CD4-positive, alpha-beta T cell treated with Interleukin-21 for 1 hour (primary cell): Measurements from ENCODE around the gene CYP11A1.

Source experiments
- DNase-seq: peaks from one replicate; pipeline ENCODE4 v3.0.0-alpha.2; 2020

CYP11A1 gene

GRCh38 chr15:74367296-74367854, at the start of gene CYP11A1:
Gene CYP11A1, minus strand, starts transcription at chr15:74367646. Its CDS starts 61 bp downstream, at chr15:74367585.
- no peak for DNase-seq

DNA sequence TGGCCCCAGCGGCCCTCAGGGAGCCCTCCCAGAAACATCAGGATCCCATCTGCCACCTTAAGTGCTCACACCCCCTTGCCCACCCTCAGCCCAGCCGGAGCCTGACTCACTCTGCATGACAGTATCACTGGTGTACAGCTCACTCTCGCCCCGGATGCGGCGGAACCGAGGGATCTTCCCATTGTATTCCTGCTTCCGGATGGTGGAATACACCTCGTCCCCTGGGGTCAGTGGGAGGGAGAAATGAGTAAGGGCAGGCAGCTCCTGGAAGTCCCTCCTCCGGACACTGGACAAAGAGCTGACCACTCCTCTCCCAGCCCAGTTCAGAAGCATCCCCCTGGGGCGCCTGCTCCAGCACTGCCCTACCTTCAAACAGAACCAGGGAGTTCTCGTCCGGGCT, 49.8 kb upstream of the CYP11A1 start:
- DNase-seq, result no peak

GRCh38 chr15:74415966-74416916, 48.8 kb upstream of the CYP11A1 start:
- DNase-seq, result no peak

DNA sequence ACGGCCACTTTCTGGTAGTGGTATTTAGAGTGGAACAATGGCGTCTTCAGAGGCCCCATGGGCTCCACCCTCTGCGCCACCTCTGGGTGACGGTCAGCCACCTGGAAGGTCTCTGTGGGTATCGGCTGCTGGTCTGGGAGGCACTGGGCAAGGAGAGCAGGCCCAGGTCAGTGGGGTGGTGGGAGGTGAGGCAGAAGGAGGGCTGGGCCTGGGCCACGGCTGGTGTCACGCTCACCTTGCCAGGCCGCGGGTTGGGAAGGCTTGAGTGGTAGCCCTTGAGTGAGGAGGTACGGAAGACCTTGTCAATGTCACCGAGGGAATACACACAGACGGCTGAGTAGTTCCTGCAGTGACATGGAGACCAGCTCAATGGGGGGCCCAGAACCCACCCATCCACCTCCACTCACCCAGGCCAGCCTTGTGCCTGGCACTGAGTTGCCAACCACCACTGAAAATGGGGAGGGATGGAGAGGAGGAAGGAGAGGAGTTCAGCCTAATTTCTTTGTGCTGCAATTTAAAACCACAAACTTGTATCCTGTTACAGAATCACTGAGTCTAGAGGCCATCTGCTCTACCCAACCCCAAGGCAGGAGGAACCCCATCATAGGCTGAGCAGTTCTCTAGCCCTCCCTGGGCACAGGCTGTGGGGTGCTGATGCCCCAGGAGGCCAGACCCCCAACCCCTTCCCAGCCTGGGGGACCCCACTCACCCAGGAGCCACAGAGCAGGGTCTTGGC, 47.3 kb upstream of the CYP11A1 start:
- DNase-seq, result no peak

GRCh38 chr15:74414081-74414580, 46.7 kb upstream of the CYP11A1 start:
- no peak for DNase-seq

- no peak for DNase-seq
Measured at GRCh38 chr15:74413350-74414080, 46.1 kb upstream of the CYP11A1 start.

DNA sequence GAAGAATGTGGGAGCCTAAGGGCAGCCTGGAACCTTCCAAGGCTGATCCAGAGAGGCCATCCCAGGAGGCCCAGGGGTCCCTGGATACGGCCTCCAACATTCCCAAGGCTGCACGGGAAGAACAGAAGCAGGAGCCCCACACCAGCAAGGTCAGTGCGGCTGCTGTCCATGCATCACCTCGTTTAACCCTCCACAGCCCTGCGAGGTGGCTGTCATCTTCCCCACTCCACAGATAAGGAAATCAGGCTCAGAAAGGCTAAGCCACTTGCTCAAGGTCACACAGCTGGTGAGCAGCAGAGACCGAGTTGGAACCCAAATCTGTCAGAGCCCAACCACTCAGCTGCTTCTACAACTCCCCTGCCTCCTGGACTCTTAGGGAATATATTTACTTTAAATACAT, 44.7 kb upstream of the CYP11A1 start:
- no peak for DNase-seq

DNA sequence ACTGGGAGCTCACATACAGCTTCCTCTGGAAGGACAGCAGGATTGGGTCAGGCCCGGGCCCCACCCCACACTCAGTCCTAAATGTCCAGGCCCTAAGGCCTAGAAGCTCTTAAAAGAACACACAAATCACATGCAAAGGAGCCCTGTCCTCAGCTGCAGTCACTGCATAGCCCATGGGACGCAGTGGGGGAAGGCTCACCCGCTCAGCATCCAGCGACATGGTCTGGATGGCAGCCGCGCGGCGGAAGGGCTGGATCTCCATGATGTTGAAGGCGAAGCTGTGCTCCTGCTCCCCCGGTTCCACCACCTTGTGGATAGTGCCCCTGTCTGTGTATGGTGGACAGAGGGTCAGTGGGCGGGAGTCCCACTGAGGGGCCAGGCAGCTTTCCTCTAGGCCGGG, 44.2 kb upstream of the CYP11A1 start:
- no peak for DNase-seq

- DNase-seq, result no peak
Measured at GRCh38 chr15:74410502-74410901, 43.1 kb upstream of the CYP11A1 start.

DNA sequence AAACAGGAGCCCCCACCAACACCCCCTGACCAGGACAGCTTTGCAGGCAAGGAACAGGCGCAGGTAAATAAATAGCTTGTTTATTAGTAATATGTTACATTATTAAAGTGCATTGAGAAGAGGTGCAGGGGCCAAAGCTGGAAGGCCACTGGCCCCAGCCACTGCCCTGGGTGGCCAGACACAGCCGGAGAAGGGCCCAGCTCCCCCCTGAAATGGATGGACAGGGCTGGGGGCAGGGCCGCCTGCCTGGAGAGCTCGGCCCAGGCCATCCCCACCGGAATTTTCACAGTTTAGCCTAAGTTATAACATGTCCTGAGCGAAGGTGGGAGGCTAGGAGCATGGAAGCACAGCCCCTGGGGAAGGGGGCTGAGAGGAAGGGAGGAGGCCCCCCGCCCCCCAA, 41.8 kb upstream of the CYP11A1 start:
- DNase-seq, result no peak

- DNase-seq, result no peak
Measured at GRCh38 chr15:74408815-74409214, 41.4 kb upstream of the CYP11A1 start.

GRCh38 chr15:74408385-74408784, 40.9 kb upstream of the CYP11A1 start:
- no peak for DNase-seq

DNA sequence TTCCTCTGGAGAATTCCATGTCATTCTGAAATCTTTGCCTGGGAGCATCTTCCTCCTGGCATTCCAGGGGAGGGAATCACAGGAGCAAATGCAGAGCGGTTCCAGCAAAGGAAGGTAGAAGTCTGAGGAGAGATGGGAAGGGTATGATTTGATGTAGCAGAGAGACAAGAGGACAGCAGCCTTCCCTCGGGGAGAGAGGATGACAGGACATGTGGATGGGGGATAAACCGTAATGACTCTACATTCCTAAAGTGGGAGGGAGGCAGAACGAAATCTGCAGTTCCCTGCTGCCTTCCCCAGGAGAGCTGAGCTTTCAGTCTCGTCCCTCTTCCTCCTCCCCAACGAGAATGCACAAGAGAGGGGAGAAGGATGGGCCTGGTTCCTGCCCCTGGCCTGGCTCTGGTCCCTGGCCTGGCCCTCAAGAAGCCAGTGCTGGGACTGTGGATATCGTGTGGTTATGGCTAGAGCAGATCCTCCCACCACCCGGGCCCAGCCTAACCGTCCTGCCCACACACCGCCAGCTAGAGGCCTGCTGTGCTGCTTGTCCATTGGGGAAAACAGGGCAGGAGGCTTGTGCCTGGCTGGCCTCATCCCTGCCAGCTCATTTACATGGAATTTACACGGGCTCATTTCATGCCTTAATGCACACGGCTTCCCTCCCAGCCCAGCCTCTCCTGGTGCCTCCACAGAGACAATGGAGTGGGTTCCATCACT, 39.7 kb upstream of the CYP11A1 start:
- DNase-seq, result no peak

DNA sequence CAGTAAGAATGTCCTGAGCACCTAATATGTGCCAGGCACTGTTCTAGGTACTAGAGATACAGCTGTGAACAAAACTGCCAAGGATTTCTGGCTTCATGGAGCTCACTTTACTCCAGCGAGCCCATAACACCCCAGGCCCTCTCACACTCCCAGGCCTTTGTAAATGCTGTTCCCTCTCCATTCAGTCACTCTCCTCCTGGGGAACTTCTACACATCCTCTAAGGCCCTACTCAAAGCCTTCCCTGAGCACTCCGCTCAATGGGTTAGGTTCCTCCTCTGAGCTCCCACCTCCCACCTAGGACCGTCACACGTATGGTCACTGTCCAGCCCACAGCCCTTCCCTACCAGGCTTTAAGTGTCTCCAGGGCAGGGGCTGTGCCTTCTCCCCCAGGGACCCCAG, 39.1 kb upstream of the CYP11A1 start:
- no peak for DNase-seq

DNA sequence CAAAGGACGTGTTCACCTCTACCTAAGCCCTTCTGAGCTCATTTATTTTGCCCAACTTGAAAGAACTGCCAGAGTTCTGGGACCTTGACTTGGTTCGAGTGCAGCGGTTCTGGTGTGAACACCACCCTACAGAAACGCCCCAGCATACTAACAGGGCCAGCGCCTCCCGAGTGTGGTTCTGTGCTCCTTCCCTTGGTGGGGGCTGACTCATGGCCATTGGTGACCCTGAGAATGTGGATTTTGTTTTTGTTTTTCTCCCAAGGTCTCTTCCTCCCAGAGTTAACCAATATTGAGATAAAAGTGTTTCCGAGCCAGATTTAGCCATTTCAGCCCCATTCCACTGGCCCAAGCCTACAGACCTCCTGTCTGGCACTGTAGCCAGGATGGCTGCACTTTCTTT, 38.4 kb upstream of the CYP11A1 start:
- DNase-seq, result no peak

GRCh38 chr15:74403991-74404563, 36.6 kb upstream of the CYP11A1 start:
- no peak for DNase-seq

DNA sequence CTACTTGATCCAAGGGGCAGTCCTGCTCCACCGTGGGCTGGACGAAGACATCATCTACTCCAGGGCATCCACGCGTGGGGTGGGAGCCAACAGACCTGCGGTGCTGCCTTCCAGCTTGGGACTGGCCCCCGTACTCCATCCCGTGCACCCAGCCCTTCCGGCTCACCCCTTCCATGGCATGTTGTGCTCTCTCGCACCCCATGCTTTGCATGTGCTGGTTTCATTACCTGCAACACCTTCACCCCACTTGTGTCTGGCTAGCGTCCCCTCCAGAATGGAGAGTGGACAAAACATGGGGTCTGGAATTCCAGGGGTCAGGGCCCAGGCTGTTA, 36.1 kb upstream of the CYP11A1 start:
- no peak for DNase-seq

GRCh38 chr15:74402873-74403587, 35.6 kb upstream of the CYP11A1 start:
- DNase-seq, result peak; percentile 58

GRCh38 chr15:74402337-74402841, 34.9 kb upstream of the CYP11A1 start:
- DNase-seq, result peak; percentile 37

- no peak for DNase-seq
Measured at GRCh38 chr15:74400915-74401757, 33.7 kb upstream of the CYP11A1 start.
